SJCRH30 (cell line): ENCODE data around the gene PTPRJ. TPM values are rescaled to one million over a fixed set of nuclear protein-coding genes. Genes with fewer than 3 reads are reported as not detected.

ENCODE experiments used
- DNase-seq, 2 experiments: peaks; one replicate each; pipeline ENCODE4 v3.0.0-alpha.2; 2015 to 2020
- H3K27ac ChIP-seq: fragments of 250-450 bp; sonication (Bioruptor Pico); 2 replicates; pipeline ENCODE4 v1.5.1; 2020; ENCODE audit warnings: mild to moderate bottlenecking, moderate library complexity
- H3K27me3 ChIP-seq: fragments of 250-450 bp; sonication (Bioruptor Pico); 2 replicates; pipeline ENCODE4 v1.5.1; 2020; ENCODE audit warnings: mild to moderate bottlenecking, moderate library complexity
- H3K36me3 ChIP-seq: fragments of 250-450 bp; sonication (Bioruptor Pico); 2 replicates; pipeline ENCODE4 v1.5.1; 2020; ENCODE audit warnings: mild to moderate bottlenecking, moderate library complexity
- H3K4me1 ChIP-seq: fragments of 250-450 bp; sonication (Bioruptor Pico); 2 replicates; pipeline ENCODE4 v1.5.1; 2020; ENCODE audit warnings: mild to moderate bottlenecking, moderate library complexity
- H3K4me3 ChIP-seq: fragments of 250-450 bp; sonication (Bioruptor Pico); 2 replicates; pipeline ENCODE4 v1.5.1; 2020; ENCODE audit warnings: mild to moderate bottlenecking, moderate library complexity
- H3K9me3 ChIP-seq: fragments of 250-450 bp; sonication (Bioruptor Pico); replicated peaks from 2 replicates; pipeline ENCODE4 v1.5.1; 2020; ENCODE audit warnings: mild to moderate bottlenecking, moderate library complexity
- total RNA-seq: library from RNA; depleted of rRNA; stranded (reverse); fragments of >200 nt; shearing (Covaris generic); gene quantifications from 2 replicates; pipeline ENCODE4 v1.2.3, GENCODE V29; 2014

PTPRJ gene
- total RNA-seq, 1 experiment from 2014 or later: 1.0 TPM

GRCh38 chr11:47998733-47999359 is 18.5 kb downstream of the PTPRJ start:
- Histone ChIP-seq H3K9me3 (no peaks in the 10 kb centered on the region), H3K4me1 (no peaks in the 10 kb centered on the region), H3K4me3 (no peak overlapping the region), H3K36me3 (no peaks in the 10 kb centered on the region), H3K27me3 (0 out of 2 replicates have a peak, but pooled peaks cover 4% of the 10 kb centered on the region), H3K27ac (no peak overlapping the region)
- DNase-seq: no peak

- Histone ChIP-seq H3K36me3 (no peaks in the 10 kb centered on the region), H3K27ac (no peak overlapping the region), H3K4me3 (no peak overlapping the region), H3K27me3 (0 out of 2 replicates have a peak, but pooled peaks cover 4% of the 10 kb centered on the region), H3K4me1 (no peaks in the 10 kb centered on the region; the same call in 1 of the 2 replicates), H3K9me3 (no peaks in the 10 kb centered on the region)
- DNase-seq: no peak
These were observed 20.1 kb downstream of the PTPRJ start for GRCh38 chr11:48000432-48000831.

- H3K4me3 ChIP-seq: no peak overlapping the region
- H3K4me1 ChIP-seq: no peaks in the 10 kb centered on the region; the same call in 1 of the 2 replicates
- H3K27ac ChIP-seq: no peak overlapping the region
- H3K27me3 ChIP-seq: 0 out of 2 replicates have a peak, but pooled peaks cover 4% of the 10 kb centered on the region
- no peaks in the 10 kb centered on the region for H3K36me3 ChIP-seq
- no peak for DNase-seq
- no peaks in the 10 kb centered on the region for H3K9me3 ChIP-seq
These were observed 21.2 kb downstream of the PTPRJ start for GRCh38 chr11:48001438-48002021.

DNA sequence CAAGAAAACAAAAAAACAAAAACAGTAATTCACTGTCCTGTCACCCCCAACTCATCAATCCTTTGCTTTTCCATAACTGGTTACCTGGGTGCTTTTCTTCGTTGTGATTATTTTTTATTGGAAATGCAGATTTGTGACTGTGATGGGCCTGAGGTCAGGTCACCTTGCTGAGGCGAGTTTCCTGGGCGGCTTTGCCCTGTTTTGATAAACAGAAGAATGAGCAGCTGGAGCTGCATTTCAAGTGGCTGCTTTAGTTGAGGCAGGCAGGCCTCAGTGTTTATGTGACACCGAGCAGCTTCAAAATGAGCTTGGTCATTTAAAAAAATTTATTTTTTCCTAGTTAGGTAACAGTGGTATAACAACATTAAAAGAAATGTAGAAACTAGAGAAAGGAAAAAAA is 22.2 kb downstream of the PTPRJ start:
- Histone ChIP-seq H3K36me3 (no peaks in the 10 kb centered on the region), H3K27ac (no peak overlapping the region), H3K9me3 (no peaks in the 10 kb centered on the region), H3K4me3 (no peak overlapping the region), H3K4me1 (no peaks in the 10 kb centered on the region; the same call in 1 of the 2 replicates), H3K27me3 (0 out of 2 replicates have a peak, but pooled peaks cover 4% of the 10 kb centered on the region)
- DNase-seq: no peak

DNA sequence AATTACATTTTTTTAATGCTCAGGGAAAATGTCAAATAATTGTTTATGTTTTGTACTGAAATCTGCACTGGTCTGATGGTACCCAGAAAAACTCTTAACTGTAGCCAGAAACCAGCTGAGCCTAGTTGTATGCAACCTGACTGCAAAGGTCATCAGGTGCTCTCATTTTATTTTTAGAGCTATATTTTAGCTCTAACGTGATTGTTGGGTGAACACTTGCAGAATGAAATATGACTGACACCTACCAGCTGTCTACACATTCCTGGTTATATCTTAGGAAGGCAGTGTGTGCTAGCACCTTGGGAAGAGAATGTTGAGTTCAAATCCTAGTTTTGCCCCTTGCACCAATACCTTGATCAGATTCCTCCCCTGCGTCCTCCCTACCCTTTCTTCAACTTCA is 23.6 kb downstream of the PTPRJ start:
- Histone ChIP-seq H3K27me3 (0 out of 2 replicates have a peak, but pooled peaks cover 4% of the 10 kb centered on the region), H3K4me1 (no peaks in the 10 kb centered on the region; the same call in 1 of the 2 replicates), H3K27ac (no peak overlapping the region), H3K4me3 (no peak overlapping the region), H3K36me3 (no peaks in the 10 kb centered on the region), H3K9me3 (no peaks in the 10 kb centered on the region)
- DNase-seq: no peak

DNA sequence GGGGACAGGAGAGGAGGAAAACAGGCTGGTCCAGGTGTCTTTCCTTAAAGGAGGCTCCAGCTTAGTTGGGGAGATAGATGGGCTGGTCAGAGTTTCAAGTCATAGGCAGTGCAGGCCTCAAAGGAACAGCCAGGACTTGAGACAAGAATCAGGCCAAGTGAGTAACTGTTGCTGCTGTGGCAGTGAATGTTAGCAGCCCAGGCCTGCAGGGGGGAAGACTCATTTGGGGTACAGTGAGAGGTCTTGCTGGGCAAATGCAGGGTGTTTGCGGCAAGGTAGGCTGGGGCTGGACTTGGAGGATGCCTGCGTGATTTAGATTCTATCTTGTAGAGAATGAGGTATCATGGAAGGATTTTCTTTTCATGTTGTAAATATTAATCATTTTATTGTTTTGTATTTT is 24.1 kb downstream of the PTPRJ start:
- H3K9me3 ChIP-seq: no peaks in the 10 kb centered on the region
- no peak overlapping the region for H3K4me3 ChIP-seq
- no peak overlapping the region for H3K27ac ChIP-seq
- DNase-seq: no peak
- 0 out of 2 replicates have a peak, but pooled peaks cover 4% of the 10 kb centered on the region for H3K27me3 ChIP-seq
- H3K36me3 ChIP-seq: no peaks in the 10 kb centered on the region
- no peaks in the 10 kb centered on the region; the same call in 1 of the 2 replicates for H3K4me1 ChIP-seq

- H3K27me3 ChIP-seq: 0 out of 2 replicates have a peak, but pooled peaks cover 4% of the 10 kb centered on the region
- H3K27ac ChIP-seq: no peak overlapping the region
- H3K4me1 ChIP-seq: no peaks in the 10 kb centered on the region; the same call in 1 of the 2 replicates
- no peaks in the 10 kb centered on the region for H3K36me3 ChIP-seq
- no peak overlapping the region for H3K4me3 ChIP-seq
- no peak for DNase-seq
- H3K9me3 ChIP-seq: no peaks in the 10 kb centered on the region
These were observed 24.8 kb downstream of the PTPRJ start for GRCh38 chr11:48005136-48005535.

DNA sequence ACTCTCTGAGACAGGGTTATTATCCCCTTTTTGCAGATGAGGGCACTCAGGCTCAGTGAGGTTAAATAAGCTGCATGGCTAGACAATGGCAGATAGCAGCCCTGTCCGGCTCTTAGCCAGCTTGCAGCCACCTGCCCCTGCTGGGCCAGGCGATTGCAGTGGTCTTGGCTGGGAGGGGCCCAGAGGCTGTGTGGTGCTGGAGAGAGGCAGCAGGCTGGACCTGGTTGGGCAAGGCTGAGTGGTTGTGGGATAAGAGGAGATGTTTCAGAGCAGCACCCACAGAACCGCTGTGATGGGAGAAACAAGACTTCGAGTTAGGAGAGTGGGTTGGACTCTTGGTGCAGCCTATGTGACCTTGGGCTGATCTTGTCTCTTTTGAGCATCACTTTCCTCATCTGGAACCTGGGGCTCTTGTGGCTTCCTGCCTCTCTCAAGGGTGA is 25.5 kb downstream of the PTPRJ start:
- Histone ChIP-seq H3K27ac (no peak overlapping the region), H3K4me3 (no peak overlapping the region), H3K36me3 (no peaks in the 10 kb centered on the region), H3K9me3 (no peaks in the 10 kb centered on the region), H3K27me3 (0 out of 2 replicates have a peak, but pooled peaks cover 4% of the 10 kb centered on the region), H3K4me1 (no peaks in the 10 kb centered on the region; the same call in 1 of the 2 replicates)
- no peak for DNase-seq

- Histone ChIP-seq H3K27ac (no peak overlapping the region), H3K27me3 (peaks cover 4% of the 10 kb centered on the region; the same call in 1 of the 2 replicates), H3K4me1 (no peaks in the 10 kb centered on the region; the same call in 1 of the 2 replicates), H3K4me3 (no peak overlapping the region), H3K9me3 (no peaks in the 10 kb centered on the region), H3K36me3 (no peaks in the 10 kb centered on the region)
- no peak for DNase-seq
These were observed 26.1 kb downstream of the PTPRJ start for GRCh38 chr11:48006301-48006992.

DNA sequence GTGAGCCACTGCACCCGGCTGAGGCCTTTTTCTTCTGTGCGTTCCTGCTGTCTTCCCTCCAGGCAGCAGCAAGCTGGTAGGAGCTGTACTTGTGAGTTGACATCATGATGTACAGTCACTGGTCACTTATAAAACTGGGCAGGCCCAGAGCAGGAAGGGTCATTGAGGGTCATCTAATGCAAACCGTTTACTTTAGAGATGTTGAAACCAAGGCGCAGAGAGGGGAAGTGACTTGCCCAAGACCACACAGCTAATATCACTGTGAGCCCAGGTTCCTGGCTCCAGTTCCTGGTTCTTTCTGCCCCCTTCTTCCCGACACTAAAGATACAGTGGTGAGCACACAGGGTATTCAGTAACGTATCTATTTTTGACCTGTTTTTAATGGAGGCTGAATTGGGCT is 27.3 kb downstream of the PTPRJ start:
- Histone ChIP-seq H3K27ac (no peak overlapping the region), H3K9me3 (no peaks in the 10 kb centered on the region), H3K27me3 (peaks cover 2% of the 10 kb centered on the region; the same call in 1 of the 2 replicates), H3K36me3 (no peaks in the 10 kb centered on the region), H3K4me1 (no peaks in the 10 kb centered on the region; the same call in 1 of the 2 replicates), H3K4me3 (no peak overlapping the region)
- no peak for DNase-seq

- Histone ChIP-seq H3K4me1 (no peaks in the 10 kb centered on the region; the same call in 1 of the 2 replicates), H3K27ac (no peak overlapping the region), H3K36me3 (no peaks in the 10 kb centered on the region), H3K4me3 (no peak overlapping the region), H3K9me3 (no peaks in the 10 kb centered on the region), H3K27me3 (no peaks in the 10 kb centered on the region; the same call in 1 of the 2 replicates)
- no peak for DNase-seq
These were observed 28.6 kb downstream of the PTPRJ start for GRCh38 chr11:48008951-48009270.

DNA sequence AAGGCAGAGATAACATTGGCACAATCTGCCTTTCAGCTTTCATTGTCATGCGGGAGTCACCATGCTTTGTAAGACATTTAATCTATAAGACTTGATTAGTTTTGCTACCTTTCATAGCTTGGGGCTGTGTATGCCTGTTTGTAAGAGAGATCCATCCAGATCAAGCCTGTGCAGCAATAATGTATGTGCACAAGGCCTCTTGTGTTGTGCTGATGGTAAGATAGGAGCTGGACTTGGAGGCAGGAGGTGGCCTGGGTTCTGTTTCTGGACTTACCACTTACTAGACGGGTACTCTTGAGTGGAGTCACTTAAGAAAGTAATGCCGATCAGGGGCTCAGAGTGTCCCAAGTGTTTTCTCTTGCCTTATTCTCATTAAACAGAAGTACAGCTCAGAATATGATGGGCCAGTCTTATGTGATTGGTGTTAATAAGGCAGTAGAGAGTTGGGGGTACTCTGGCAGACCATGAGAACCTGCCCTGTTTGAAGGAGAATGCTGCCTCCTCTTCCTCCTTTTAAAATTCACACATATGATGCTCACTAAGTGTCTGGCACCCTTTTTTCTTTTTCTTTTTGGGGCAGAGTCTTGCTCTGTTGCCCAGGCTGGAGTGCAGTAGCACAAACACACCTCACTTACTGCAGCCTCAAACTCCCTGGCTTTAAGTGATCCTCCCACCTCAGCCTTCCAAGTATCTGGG is 30.9 kb downstream of the PTPRJ start:
- Histone ChIP-seq H3K9me3 (no peaks in the 10 kb centered on the region), H3K36me3 (no peaks in the 10 kb centered on the region), H3K4me1 (no peaks in the 10 kb centered on the region), H3K4me3 (no peak overlapping the region), H3K27ac (no peak overlapping the region), H3K27me3 (no peaks in the 10 kb centered on the region; the same call in 1 of the 2 replicates)
- DNase-seq: no peak

DNA sequence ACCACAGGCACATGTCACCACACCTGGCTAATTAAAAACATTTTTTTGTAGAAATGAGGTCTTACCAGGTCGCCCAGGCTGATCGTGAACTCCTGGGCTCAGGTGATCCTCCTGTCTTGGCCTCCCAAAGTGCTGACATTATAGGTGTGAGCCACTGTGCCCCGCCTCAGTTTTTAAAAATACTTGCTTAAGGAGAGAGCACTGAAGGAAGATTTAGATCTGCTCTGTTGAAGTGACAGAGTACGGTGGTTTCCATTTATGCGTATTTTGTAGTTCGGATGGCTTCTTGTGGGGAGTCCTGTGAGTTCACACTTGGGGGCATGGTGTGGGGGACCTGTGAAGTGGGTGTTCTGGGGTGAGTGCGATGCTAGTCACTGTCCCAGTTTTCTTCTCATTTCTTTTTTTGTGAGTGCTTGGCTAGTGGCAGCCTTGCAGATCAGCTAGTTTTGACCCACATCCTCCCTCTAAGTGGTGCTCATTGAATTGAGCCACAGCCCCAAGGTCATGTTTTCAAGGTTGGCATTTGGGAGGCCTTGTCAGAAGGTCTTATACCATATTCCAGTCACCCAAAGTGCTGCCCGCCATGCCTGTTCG is 31.5 kb downstream of the PTPRJ start:
- no peak for DNase-seq
- Histone ChIP-seq H3K27ac (no peak overlapping the region), H3K4me3 (no peak overlapping the region), H3K36me3 (no peaks in the 10 kb centered on the region), H3K9me3 (no peaks in the 10 kb centered on the region), H3K27me3 (no peaks in the 10 kb centered on the region; the same call in 1 of the 2 replicates), H3K4me1 (no peaks in the 10 kb centered on the region)

- Histone ChIP-seq H3K36me3 (no peaks in the 10 kb centered on the region), H3K9me3 (no peaks in the 10 kb centered on the region), H3K27ac (no peak overlapping the region), H3K4me3 (no peak overlapping the region), H3K27me3 (no peaks in the 10 kb centered on the region; the same call in 1 of the 2 replicates), H3K4me1 (no peaks in the 10 kb centered on the region)
- no peak for DNase-seq
These were observed 33.0 kb downstream of the PTPRJ start for GRCh38 chr11:48013269-48013901.
